GM23338 (cell line): ENCODE results near the gene FMN2. TPM values are rescaled to one million over a fixed set of nuclear protein-coding genes. Genes with fewer than 3 reads are reported as not detected.

Experiments
- ATAC-seq: fragments of 200-7000 bp; cut with Tn5 transposase; 3 replicates; pipeline ENCODE4 v1.9.1; 2020
- DNase-seq: peaks from one replicate; pipeline ENCODE4 v3.0.0-alpha.2; 2015; ENCODE audit warnings: low spot score
- H2AFZ ChIP-seq: fragments of 200-600 bp; sonication (generic); 2 replicates; pipeline ENCODE4 v1.8.0; 2016; ENCODE audit warnings: antibody characterized with exemption, mild to moderate bottlenecking, moderate library complexity
- H3F3A ChIP-seq: fragments of 200-600 bp; sonication (generic); replicated peaks from 2 replicates; pipeline ENCODE4 v1.8.0; 2017; ENCODE audit warnings: antibody characterized with exemption, mixed run types, low read depth
- H3K27ac ChIP-seq: fragments of 200-600 bp; sonication (generic); 2 replicates; pipeline ENCODE4 v1.6.1; 2016; ENCODE audit warnings: low read depth
- H3K27me3 ChIP-seq: fragments of 200-600 bp; sonication (generic); 2 replicates; pipeline ENCODE4 v1.8.0; 2016; ENCODE audit warnings: mild to moderate bottlenecking, mixed run types, moderate library complexity; ENCODE audit not compliant: insufficient read depth
- H3K36me3 ChIP-seq: fragments of 200-600 bp; sonication (generic); 2 replicates; pipeline ENCODE4 v1.8.0; 2016; ENCODE audit warnings: mild to moderate bottlenecking; ENCODE audit not compliant: insufficient read depth
- H3K4me1 ChIP-seq: fragments of 200-600 bp; sonication (generic); 2 replicates; pipeline ENCODE4 v1.8.0; 2016; ENCODE audit warnings: mild to moderate bottlenecking, moderate library complexity; ENCODE audit not compliant: insufficient read depth
- H3K4me2 ChIP-seq: fragments of 200-600 bp; sonication (generic); 2 replicates; pipeline ENCODE4 v1.7.1; 2017; ENCODE audit warnings: mixed run types
- H3K4me3 ChIP-seq: fragments of 200-600 bp; sonication (generic); 2 replicates; pipeline ENCODE4 v1.6.1; 2016; ENCODE audit warnings: mixed run types
- H3K79me2 ChIP-seq: fragments of 200-600 bp; sonication (generic); replicated peaks from 2 replicates; pipeline ENCODE4 v1.8.0; 2017; ENCODE audit warnings: mild to moderate bottlenecking; ENCODE audit not compliant: insufficient read depth
- H3K9me2 ChIP-seq: fragments of 200-600 bp; sonication (generic); 2 replicates; pipeline ENCODE4 v1.8.0; 2017; ENCODE audit not compliant: insufficient read depth
- H4K20me1 ChIP-seq: fragments of 200-600 bp; sonication (generic); replicated peaks from 2 replicates; pipeline ENCODE4 v1.8.0; 2017; ENCODE audit warnings: mild to moderate bottlenecking; ENCODE audit not compliant: insufficient read depth
- H3K27ac Mint-ChIP-seq: 2 replicates; pipeline ENCODE4 v1.8.0; 2020; ENCODE audit warnings: inconsistent platforms, mild to moderate bottlenecking, moderate library complexity, mixed read lengths
- H3K27me3 Mint-ChIP-seq: 3 replicates; pipeline ENCODE4 v1.8.0; 2022; ENCODE audit warnings: low read depth, mild to moderate bottlenecking, moderate library complexity, mixed read lengths, inconsistent platforms; ENCODE audit not compliant: insufficient read depth, poor library complexity
- H3K36me3 Mint-ChIP-seq: 3 replicates; pipeline ENCODE4 v1.8.0; 2021; ENCODE audit warnings: low read depth, mild to moderate bottlenecking, inconsistent platforms, moderate library complexity, mixed read lengths
- H3K4me1 Mint-ChIP-seq: 3 replicates; pipeline ENCODE4 v1.8.0; 2020; ENCODE audit warnings: mild to moderate bottlenecking, inconsistent platforms, mixed read lengths
- H3K4me3 Mint-ChIP-seq: 3 replicates; pipeline ENCODE4 v1.8.0; 2021; ENCODE audit warnings: moderate library complexity, mild to moderate bottlenecking, inconsistent platforms, mixed read lengths
- H3K9me3 Mint-ChIP-seq: 3 replicates; pipeline ENCODE4 v1.8.0; 2020; ENCODE audit warnings: moderate library complexity, mild to moderate bottlenecking, inconsistent platforms, mixed read lengths
- CREB1 ChIP-seq: fragments of 250-450 bp; sonication (Bioruptor Pico); IDR thresholded peaks from 2 replicates; pipeline ENCODE4 v1.5.0; 2020; ENCODE audit warnings: low read depth, mild to moderate bottlenecking, moderate library complexity
- CTCF ChIP-seq, 2 experiments: fragments of 200-600 bp in 1 of 2; sonication (generic) in 1 of 2; conservative IDR thresholded peaks; 2 replicates each; pipeline versions ENCODE4 v1.5.1 to v1.6.1; 2016 to 2017; ENCODE audit warnings: antibody characterized with exemption in 2 of 2, low read depth in 2 of 2, mild to moderate bottlenecking in 2 of 2, moderate library complexity in 1 of 2
- EZH2 ChIP-seq: fragments of 200-600 bp; sonication (generic); IDR thresholded peaks from one replicate; pipeline ENCODE4 v1.8.0; 2017; ENCODE audit warnings: antibody characterized with exemption, mild to moderate bottlenecking, low read depth; ENCODE audit not compliant: unreplicated experiment
- EZH2phosphoT487 ChIP-seq: fragments of 200-600 bp; sonication (generic); IDR thresholded peaks from one replicate; pipeline ENCODE4 v1.8.1; 2018; ENCODE audit warnings: antibody characterized with exemption; ENCODE audit not compliant: unreplicated experiment
- JUNB ChIP-seq: IDR thresholded peaks from one replicate; pipeline ENCODE4 v1.6.1; 2016; ENCODE audit warnings: antibody characterized with exemption; ENCODE audit not compliant: unreplicated experiment
- NANOG ChIP-seq: IDR thresholded peaks from 2 replicates; pipeline ENCODE4 v1.6.1; 2016; ENCODE audit warnings: antibody characterized with exemption, borderline replicate concordance
- REST ChIP-seq: IDR thresholded peaks from one replicate; pipeline ENCODE4 v1.6.1; 2018; ENCODE audit warnings: antibody characterized with exemption; ENCODE audit not compliant: unreplicated experiment
- STAT1 ChIP-seq: IDR thresholded peaks from one replicate; pipeline ENCODE4 v1.6.1; 2016; ENCODE audit warnings: antibody characterized with exemption; ENCODE audit not compliant: unreplicated experiment
- ZNF331 ChIP-seq: fragments of 250-450 bp; sonication (Bioruptor Pico); IDR thresholded peaks from 2 replicates; pipeline ENCODE4 v1.5.0; 2020; ENCODE audit warnings: low read depth, mild to moderate bottlenecking, moderate library complexity
- ZNF462 ChIP-seq: fragments of 250-450 bp; sonication (Bioruptor Pico); IDR thresholded peaks from 2 replicates; pipeline ENCODE4 v1.5.0; 2020; ENCODE audit warnings: mild to moderate bottlenecking, moderate library complexity
- polyA plus RNA-seq: library from polyadenylated mRNA; unstranded; fragments of >200 nt; fragmentation: Nextera tagmentation; extraction: Ambion mirVana; gene quantifications from 2 replicates; pipeline ENCODE4 v1.2.1, GENCODE V29; 2016
- total RNA-seq: library from RNA; depleted of rRNA; stranded (reverse); fragments of >200 nt; shearing (Covaris generic); gene quantifications from 2 replicates; pipeline ENCODE4 v1.2.3, GENCODE V29; 2014

The FMN2 gene
- total and polyA plus RNA-seq, 2 experiments from 2014 or later, result 1.5 to 2.5 TPM

- TF ChIP-seq STAT1 (no peak), ZNF331 (CRISPR knock-in tag) (no peak), EZH2 (no peak), REST (no peak), EZH2phosphoT487 (no peak), CREB1 (CRISPR knock-in tag) (no peak), JUNB (no peak)
- ATAC-seq (no peak), DNase-seq (no peak)
- Mint-ChIP-seq H3K27me3 (peaks cover 10% of the 10 kb centered on the region), H3K9me3 (no peaks in the 10 kb centered on the region), H3K27ac (no peak overlapping the region), H3K36me3 (no peaks in the 10 kb centered on the region), H3K4me3 (no peak overlapping the region), H3K4me1 (peaks cover 6% of the 10 kb centered on the region)
- H3K4me3 ChIP-seq, result no peak overlapping the region
- peaks cover 9% of the 10 kb centered on the region; the same call in 1 of the 2 replicates for H3K4me1 ChIP-seq
- no peak overlapping the region for H3K4me2 ChIP-seq
- H3K36me3 ChIP-seq, result no peaks in the 10 kb centered on the region
- H2AFZ ChIP-seq, result no peak overlapping the region
- H4K20me1 ChIP-seq, result no peaks in the 10 kb centered on the region
- H3K79me2 ChIP-seq, result no peaks in the 10 kb centered on the region
- peaks cover 18% of the 10 kb centered on the region; the same call in 1 of the 2 replicates for H3K27me3 ChIP-seq
- H3F3A ChIP-seq, result 0 out of 2 replicates have a peak, but pooled peaks cover 5% of the 10 kb centered on the region
- H3K27ac ChIP-seq, result no peak overlapping the region
- peaks cover 7% of the 10 kb centered on the region for H3K9me2 ChIP-seq
Observed at GRCh38 chr1:240496356-240496755, 404.7 kb downstream of the FMN2 start.

- no peak overlapping the region for H3K4me2 ChIP-seq
- TF ChIP-seq NANOG (no peak), STAT1 (no peak), EZH2 (no peak), CTCF (conservative IDR thresholded peaks at IDR 0.05; ENCODE audit: low read depth in 2 of 2) (no peak), EZH2phosphoT487 (no peak), ZNF462 (CRISPR knock-in tag) (no peak)
Observed at GRCh38 chr1:240496941-240497340, 405.3 kb downstream of the FMN2 start.

More at GRCh38 chr1:240496941-240497340, 405.3 kb downstream of the FMN2 start:
- 0 out of 2 replicates have a peak, but pooled peaks cover 5% of the 10 kb centered on the region for H3F3A ChIP-seq
- H3K27me3 ChIP-seq, result peaks cover 14% of the 10 kb centered on the region; the same call in 1 of the 2 replicates
- Mint-ChIP-seq H3K36me3 (no peaks in the 10 kb centered on the region), H3K4me1 (peaks cover 1% of the 10 kb centered on the region; the same call in 2 of the 3 replicates), H3K9me3 (no peaks in the 10 kb centered on the region), H3K27me3 (peaks cover 7% of the 10 kb centered on the region), H3K4me3 (no peak overlapping the region), H3K27ac (no peak overlapping the region)
- ATAC-seq (no peak), DNase-seq (no peak)
- H3K4me1 ChIP-seq, result peaks cover 4% of the 10 kb centered on the region; the same call in 1 of the 2 replicates
- H4K20me1 ChIP-seq, result no peaks in the 10 kb centered on the region
- H3K36me3 ChIP-seq, result no peaks in the 10 kb centered on the region
- H3K27ac ChIP-seq, result no peak overlapping the region
- H3K4me3 ChIP-seq, result no peak overlapping the region
- H2AFZ ChIP-seq, result no peak overlapping the region
- H3K79me2 ChIP-seq, result no peaks in the 10 kb centered on the region
- peaks cover 7% of the 10 kb centered on the region for H3K9me2 ChIP-seq
